K562 (cell line): ENCODE measurements around the gene UBE2E2. TPM values are rescaled to one million over a fixed set of nuclear protein-coding genes. Genes with fewer than 3 reads are reported as not detected.

Source experiments
- ATAC-seq: fragments of 200-7000 bp; cut with Tn5 transposase; 3 replicates; pipeline ENCODE4 v1.9.1; 2020; ENCODE audit warnings: moderate library complexity
- BruUV-seq: library from RNA; stranded (reverse); fragments of 400-500 nt; replicated peaks from 2 replicates; lab custom pipeline; 2021; lab: Mats Ljungman, UMichigan
- CTCF ChIA-PET: fragments of 300-600 bp; formaldehyde crosslinking; extraction: SDS; loops from one replicate; lab custom pipeline; 2021; ENCODE audit warnings: low intra/inter-chr PET ratio; lab: Yijun Ruan, JAX
- POLR2A ChIA-PET: fragments of 300-600, 350-650 bp; sonication (Branson Sonifier 250); formaldehyde crosslinking; extraction: SDS; loops from one replicate; lab custom pipeline; 2021; ENCODE audit warnings: antibody characterized with exemption, inconsistent platforms; lab: Yijun Ruan, JAX
- DNase-seq, 4 experiments: peaks; one replicate each; pipeline versions ENCODE4 v3.0.0 to v3.0.0-alpha.2; 2011 to 2018; ENCODE audit warnings: low spot score in 3 of 4, mixed read lengths in 3 of 4; ENCODE audit errors: extremely low read depth in 1 of 4
- FAIRE-seq: peaks from 2 replicates; lab custom pipeline; 2011; peaks lifted over from hg19 to GRCh38; lab: Jason Lieb, UNC
- H2AFZ ChIP-seq: 2 replicates; pipeline ENCODE4 v1.6.0; 2011; ENCODE audit warnings: low read depth, low read length, control low read depth, inconsistent platforms
- H3K27ac ChIP-seq: fragments of 200-600 bp; 3 replicates; pipeline ENCODE4 v1.8.0; 2011; ENCODE audit warnings: low read depth, mild to moderate bottlenecking, control low read depth, inconsistent platforms, low read length, moderate library complexity, mixed read lengths; ENCODE audit errors: extremely low read depth
- H3K27me3 ChIP-seq, 2 experiments: fragments of 300-600 bp in 1 of 2; 2 replicates in 1 of 2; 3 replicates in 1 of 2; pipeline versions ENCODE4 v1.6.0 to v1.8.0; 2011; ENCODE audit warnings: inconsistent platforms in 2 of 2, low read length in 2 of 2, mild to moderate bottlenecking in 1 of 2, mixed read lengths in 1 of 2, moderate library complexity in 1 of 2; ENCODE audit not compliant: control insufficient read depth in 2 of 2, insufficient read depth in 2 of 2
- H3K36me3 ChIP-seq: fragments of 300-600 bp; 3 replicates; pipeline ENCODE4 v1.8.0; 2011; ENCODE audit warnings: mild to moderate bottlenecking, low read length, inconsistent platforms; ENCODE audit not compliant: control insufficient read depth, insufficient read depth
- H3K4me1 ChIP-seq, 2 experiments: fragments of 200-600 bp in 1 of 2; replicated peaks in 1 of 2; 2 replicates in 1 of 2; 3 replicates in 1 of 2; pipeline versions ENCODE4 v1.5.1 to v1.8.0; 2011; ENCODE audit warnings: inconsistent platforms in 2 of 2, low read length in 2 of 2, mild to moderate bottlenecking in 1 of 2, mixed read lengths in 1 of 2, moderate library complexity in 1 of 2; ENCODE audit not compliant: control insufficient read depth in 2 of 2, insufficient read depth in 2 of 2
- H3K4me2 ChIP-seq: 2 replicates; pipeline ENCODE4 v1.6.1; 2011; ENCODE audit warnings: low read length, control low read depth, inconsistent platforms, mixed read lengths; ENCODE audit not compliant: insufficient read depth
- H3K4me3 ChIP-seq: fragments of 200-600 bp; sonication (generic), shearing (Covaris generic); 2 replicates; pipeline ENCODE4 v1.5.1; 2016; ENCODE audit warnings: control low read depth, inconsistent platforms
- H3K79me2 ChIP-seq: fragments of 200-600 bp; 3 replicates; pipeline ENCODE4 v1.8.0; 2011; ENCODE audit warnings: low read length, inconsistent platforms; ENCODE audit not compliant: control insufficient read depth, insufficient read depth
- H3K9ac ChIP-seq, 2 experiments: 2 replicates each; pipeline versions ENCODE4 v1.6.0 to v1.6.1; 2011; ENCODE audit warnings: low read depth in 2 of 2, low read length in 2 of 2, control low read depth in 1 of 2, inconsistent platforms in 1 of 2, mild to moderate bottlenecking in 1 of 2, mixed read lengths in 1 of 2; ENCODE audit not compliant: insufficient read depth in 1 of 2
- H3K9me1 ChIP-seq: one replicate; pipeline ENCODE4 v1.6.0; 2011; ENCODE audit warnings: inconsistent platforms, mild to moderate bottlenecking, low read length, moderate library complexity; ENCODE audit not compliant: control insufficient read depth, insufficient read depth
- H3K9me3 ChIP-seq: replicated peaks from 2 replicates; pipeline ENCODE4 v1.5.1; 2011; ENCODE audit warnings: low read depth, low read length, inconsistent platforms; ENCODE audit not compliant: control insufficient read depth, insufficient read depth
- H4K20me1 ChIP-seq: replicated peaks from 2 replicates; pipeline ENCODE4 v1.6.1; 2011; ENCODE audit warnings: low read length, inconsistent platforms, mixed read lengths; ENCODE audit not compliant: control insufficient read depth, insufficient read depth
- BHLHE40 ChIP-seq: IDR thresholded peaks from 2 replicates; pipeline ENCODE4 v1.6.1; 2011; ENCODE audit warnings: low read length, improper control_type of control experiment
- CC2D1A ChIP-seq: fragments of 450-650 bp; IDR thresholded peaks from 2 replicates; pipeline ENCODE4 v1.6.1; 2017; ENCODE audit warnings: mild to moderate bottlenecking
- CHD2 ChIP-seq: IDR thresholded peaks from 2 replicates; pipeline ENCODE4 v1.6.1; 2011; ENCODE audit warnings: low read depth, low read length
- ETV1 ChIP-seq: fragments of 450-650 bp; conservative IDR thresholded peaks from 2 replicates; pipeline ENCODE4 v1.6.1; 2016; ENCODE audit warnings: missing genetic modification characterization, control low read depth, low read depth, missing compliant biosample characterization
- FOXJ2 ChIP-seq: fragments of 200-800 bp; sonication (Bioruptor generic); IDR thresholded peaks from 2 replicates; pipeline ENCODE4 v1.6.1; 2016; ENCODE audit warnings: missing genetic modification characterization, missing compliant biosample characterization
- GTF2A2 ChIP-seq: IDR thresholded peaks from 2 replicates; pipeline ENCODE4 v1.6.1; 2016; ENCODE audit warnings: mild to moderate bottlenecking, missing genetic modification characterization, missing compliant biosample characterization
- IFI16 ChIP-seq: fragments of 250-450 bp; sonication (Bioruptor Pico); IDR thresholded peaks from 2 replicates; pipeline ENCODE4 v2.1.2; 2022; ENCODE audit warnings: mild to moderate bottlenecking, inconsistent platforms
- NUFIP1 ChIP-seq: fragments of 450-650 bp; IDR thresholded peaks from 2 replicates; pipeline ENCODE4 v1.6.1; 2018; ENCODE audit not compliant: partially characterized antibody
- POLR3G ChIP-seq: IDR thresholded peaks from 2 replicates; pipeline ENCODE4 v1.6.1; 2011; ENCODE audit not compliant: insufficient read length, insufficient replicate concordance; ENCODE audit errors: extremely low read depth
- RCOR1 ChIP-seq, 2 experiments: IDR thresholded peaks; 2 replicates each; pipeline ENCODE4 v1.6.1; 2012; ENCODE audit warnings: low read depth in 2 of 2, low read length in 2 of 2, borderline replicate concordance in 1 of 2, improper control_type of control experiment in 1 of 2
- RFX5 ChIP-seq: IDR thresholded peaks from 2 replicates; pipeline ENCODE4 v1.6.1; 2011; ENCODE audit warnings: low read depth, mild to moderate bottlenecking, improper control_type of control experiment, low read length
- ZBTB33 ChIP-seq: sonication (generic); formaldehyde crosslinking; IDR thresholded peaks from 2 replicates; pipeline ENCODE4 v1.8.1; 2023; ENCODE audit warnings: mild to moderate bottlenecking, missing genetic modification reagents
- ZNF184 ChIP-seq: sonication (generic); formaldehyde crosslinking; IDR thresholded peaks from 2 replicates; pipeline ENCODE4 v1.5.0; 2020; ENCODE audit warnings: missing genetic modification reagents
- WGBS: fragments of 100-300 bp; shearing (Covaris generic); methylation state at CpG from one replicate; pipeline ENCODE4 v1.1.6; 2016; ENCODE audit warnings: low coverage, mixed read lengths; ENCODE audit not compliant: insufficient coverage; ENCODE audit errors: missing lambda C conversion rate; 5-methylcytosine and 5-hydroxymethylcytosine counted together
- in situ Hi-C: fragments of 300-500 bp; cut with MboI; formaldehyde crosslinking; loops from 4 replicates; pipeline ENCODE4 v1.15.0; 2018; ENCODE audit warnings: inconsistent platforms, mixed read lengths
- intact Hi-C: fragments of 100-400 bp; cut with micrococcal nuclease; formaldehyde crosslinking; loops from 2 replicates; pipeline ENCODE4 v1.14.2; 2022
- polyA plus RNA-seq, 8 experiments: library from polyadenylated mRNA; depleted of rRNA in 4 of 8; stranded (reverse) in 5 of 8; unstranded in 3 of 8; fragments of >200 nt; fragmentation: Nextera tagmentation in 2 of 8; fragmentation: Illumina TruSeq in 1 of 8; extraction: Ambion mirVana in 2 of 8; extraction: Trizol in 1 of 8; gene quantifications; 2 replicates each; pipeline versions ENCODE4 v1.2.1 to v1.2.3, GENCODE V29; 2011 to 2014; ENCODE audit warnings: inconsistent platforms in 1 of 8, missing spikeins in 1 of 8
- total RNA-seq, 7 experiments: library from RNA; depleted of rRNA in 6 of 7; stranded (reverse); fragments of >200 nt in 6 of 7; fragmentation: Illumina TruSeq in 2 of 7; extraction: Trizol in 2 of 7; gene quantifications; 2 replicates each; pipeline versions ENCODE4 v1.2.1 to v1.2.3, GENCODE V29; 2011 to 2021; ENCODE audit warnings: low replicate concordance in 1 of 7

UBE2E2 gene
- total and polyA plus RNA-seq, 9 of the 15 experiments (the other 6 are each of a cell fraction or from before 2014, with no cell fraction given): 0.22 to 5.1 (median 1.9) TPM

- intact Hi-C loops: no loop called here
- no peaks in the 10 kb centered on the region for H3K27me3 ChIP-seq
- WGBS: 0% methylated on average over 3 of the region's 3 CpGs
- FAIRE-seq (no peak), ATAC-seq (no peak), DNase-seq (no peak)
- no peaks in the 10 kb centered on the region for H4K20me1 ChIP-seq
- no TSS peak for BruUV-seq
- H3K79me2 ChIP-seq: no peaks in the 10 kb centered on the region
- no peak overlapping the region for H3K9ac ChIP-seq
- no peaks in the 10 kb centered on the region for H3K4me1 ChIP-seq
- POLR2A ChIA-PET: no interaction called here
- H2AFZ ChIP-seq: no peak overlapping the region
- CTCF ChIA-PET: no interaction called here
- H3K9me3 ChIP-seq: no peaks in the 10 kb centered on the region
- no peaks in the 10 kb centered on the region for H3K36me3 ChIP-seq
- no peak overlapping the region for H3K27ac ChIP-seq
- no peak for TF ChIP-seq ETV1 (tag)
- no peak for TF ChIP-seq RFX5
- TF ChIP-seq FOXJ2 (tag): no peak
- TF ChIP-seq POLR3G: no peak
- in situ Hi-C loops: no loop called here
- no peak overlapping the region for H3K4me2 ChIP-seq
- no peak overlapping the region for H3K4me3 ChIP-seq
- H3K9me1 ChIP-seq: no peaks in the 10 kb centered on the region
Observed at GRCh38 chr3:23573827-23574226, 370.7 kb downstream of the UBE2E2 start.

- Histone ChIP-seq H3K9ac (no peak overlapping the region), H3K4me1 (no peaks in the 10 kb centered on the region), H4K20me1 (no peaks in the 10 kb centered on the region), H3K4me2 (no peak overlapping the region), H3K36me3 (no peaks in the 10 kb centered on the region), H3K79me2 (no peaks in the 10 kb centered on the region), H3K27ac (no peak overlapping the region), H3K9me1 (no peaks in the 10 kb centered on the region), H3K9me3 (no peaks in the 10 kb centered on the region), H3K4me3 (no peak overlapping the region), H2AFZ (no peak overlapping the region), H3K27me3 (no peaks in the 10 kb centered on the region)
- CTCF ChIA-PET: no interaction called here
- intact Hi-C loops: no loop called here
- POLR2A ChIA-PET: no interaction called here
- no peak for ATAC-seq
- in situ Hi-C loops: no loop called here
- 0% methylated on average over 1 of the region's 1 CpG for WGBS
- no peak for TF ChIP-seq IFI16 (CRISPR knock-in tag)
- no peak for TF ChIP-seq ZNF184 (CRISPR knock-in tag)
- no peak for TF ChIP-seq GTF2A2 (tag)
- TF ChIP-seq RCOR1 (IDR thresholded peaks at IDR 0.05; ENCODE audit: borderline replicate concordance in 1 of 2, low read depth in 2 of 2, low read length in 2 of 2): no peak
- no peak for TF ChIP-seq CHD2
- TF ChIP-seq BHLHE40: no peak
- TF ChIP-seq ZBTB33 (CRISPR knock-in tag): no peak
- TF ChIP-seq CC2D1A: no peak
- TF ChIP-seq NUFIP1: no peak
- DNase-seq: no peak
- no TSS peak for BruUV-seq
- FAIRE-seq: no peak
Observed at GRCh38 chr3:23574822-23575315, 371.7 kb downstream of the UBE2E2 start.
